22Rv1 (cell line): Measurements from ENCODE around the gene CBLIF.

Experiments
- ZFX ChIP-seq: fragments of 450-650 bp; IDR thresholded peaks from 2 replicates; pipeline ENCODE4 v1.6.1; 2017; ENCODE audit warnings: antibody characterized with exemption, borderline replicate concordance
- TF ChIP-seq, protein P1 (sequence below): fragments of 450-650 bp; IDR thresholded peaks from 2 replicates; pipeline ENCODE4 v1.5.1; 2017; ENCODE audit warnings: mild to moderate bottlenecking

DNA sequence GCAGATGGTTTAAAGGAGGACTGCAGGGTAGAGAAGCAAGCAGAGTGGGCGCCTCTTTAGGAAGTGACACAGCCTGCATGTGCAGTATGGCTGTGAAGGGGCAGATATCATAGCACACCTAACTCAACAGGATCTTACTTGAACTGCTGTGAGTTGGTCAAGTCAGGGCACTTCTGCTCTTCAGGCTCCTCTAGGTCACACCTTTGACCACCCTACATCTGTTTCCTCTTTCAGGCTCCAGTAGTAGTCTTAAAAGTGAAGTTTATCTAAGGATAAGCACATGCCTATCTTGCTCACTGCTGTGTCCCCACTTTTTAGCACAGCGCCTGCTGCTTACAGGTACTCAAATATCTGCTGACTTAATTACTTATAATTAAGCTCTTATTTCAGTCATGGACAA is 41.2 kb downstream of the CBLIF start:
- TF ChIP-seq, protein P1, sequence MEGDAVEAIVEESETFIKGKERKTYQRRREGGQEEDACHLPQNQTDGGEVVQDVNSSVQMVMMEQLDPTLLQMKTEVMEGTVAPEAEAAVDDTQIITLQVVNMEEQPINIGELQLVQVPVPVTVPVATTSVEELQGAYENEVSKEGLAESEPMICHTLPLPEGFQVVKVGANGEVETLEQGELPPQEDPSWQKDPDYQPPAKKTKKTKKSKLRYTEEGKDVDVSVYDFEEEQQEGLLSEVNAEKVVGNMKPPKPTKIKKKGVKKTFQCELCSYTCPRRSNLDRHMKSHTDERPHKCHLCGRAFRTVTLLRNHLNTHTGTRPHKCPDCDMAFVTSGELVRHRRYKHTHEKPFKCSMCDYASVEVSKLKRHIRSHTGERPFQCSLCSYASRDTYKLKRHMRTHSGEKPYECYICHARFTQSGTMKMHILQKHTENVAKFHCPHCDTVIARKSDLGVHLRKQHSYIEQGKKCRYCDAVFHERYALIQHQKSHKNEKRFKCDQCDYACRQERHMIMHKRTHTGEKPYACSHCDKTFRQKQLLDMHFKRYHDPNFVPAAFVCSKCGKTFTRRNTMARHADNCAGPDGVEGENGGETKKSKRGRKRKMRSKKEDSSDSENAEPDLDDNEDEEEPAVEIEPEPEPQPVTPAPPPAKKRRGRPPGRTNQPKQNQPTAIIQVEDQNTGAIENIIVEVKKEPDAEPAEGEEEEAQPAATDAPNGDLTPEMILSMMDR: no peak
- no peak for TF ChIP-seq ZFX
